OCI-LY1 (cell line): ENCODE data around the gene RBM20.

ENCODE experiments used
- H2AFZ ChIP-seq: fragments of 200-600 bp; sonication (generic), shearing (Covaris generic); 2 replicates; pipeline ENCODE4 v1.6.0; 2014; ENCODE audit warnings: antibody characterized with exemption, mild to moderate bottlenecking, low read length
- H3F3A ChIP-seq: fragments of 200-600 bp; sonication (generic), shearing (Covaris generic); 2 replicates; pipeline ENCODE4 v1.6.0; 2014; ENCODE audit warnings: mild to moderate bottlenecking, antibody characterized with exemption, low read length, moderate library complexity; ENCODE audit not compliant: insufficient read depth
- H3K27ac ChIP-seq: fragments of 200-600 bp; sonication (generic); 2 replicates; pipeline ENCODE4 v1.5.1; 2014; ENCODE audit warnings: low read length, mixed run types, mild to moderate bottlenecking, low read depth; ENCODE audit not compliant: poor library complexity, severe bottlenecking
- H3K27me3 ChIP-seq: fragments of 200-600 bp; sonication (generic); 2 replicates; pipeline ENCODE4 v1.6.0; 2014; ENCODE audit warnings: antibody characterized with exemption, mild to moderate bottlenecking, low read length, moderate library complexity; ENCODE audit not compliant: insufficient read depth
- H3K36me3 ChIP-seq: fragments of 200-600 bp; sonication (generic); 2 replicates; pipeline ENCODE4 v1.6.1; 2014; ENCODE audit warnings: mild to moderate bottlenecking, antibody characterized with exemption, low read length, moderate library complexity, mixed read lengths; ENCODE audit not compliant: insufficient read depth
- H3K4me1 ChIP-seq: fragments of 200-600 bp; sonication (generic); 2 replicates; pipeline ENCODE4 v1.5.1; 2014; ENCODE audit warnings: mild to moderate bottlenecking, low read length, moderate library complexity; ENCODE audit not compliant: insufficient read depth, severe bottlenecking
- H3K4me2 ChIP-seq: fragments of 200-600 bp; sonication (generic), shearing (Covaris generic); 2 replicates; pipeline ENCODE4 v1.6.1; 2014; ENCODE audit warnings: low read length
- H3K4me3 ChIP-seq: fragments of 200-600 bp; sonication (generic); 2 replicates; pipeline ENCODE4 v1.5.1; 2014; ENCODE audit warnings: low read length, low read depth, mild to moderate bottlenecking, mixed read lengths; ENCODE audit not compliant: poor library complexity, severe bottlenecking
- H3K79me2 ChIP-seq: fragments of 200-600 bp; shearing (Covaris generic); 2 replicates; pipeline ENCODE4 v1.6.1; 2016; ENCODE audit warnings: mixed run types, low read length, mixed read lengths; ENCODE audit not compliant: insufficient read depth
- H3K9ac ChIP-seq: fragments of 200-600 bp; sonication (generic), shearing (Covaris generic); 2 replicates; pipeline ENCODE4 v1.6.1; 2014; ENCODE audit warnings: mild to moderate bottlenecking, low read length, mixed read lengths
- H3K9me2 ChIP-seq: fragments of 200-600 bp; sonication (generic), shearing (Covaris generic); 2 replicates; pipeline ENCODE4 v1.6.1; 2014; ENCODE audit warnings: low read depth, mild to moderate bottlenecking, low read length, mixed read lengths
- H3K9me3 ChIP-seq: fragments of 200-600 bp; shearing (Covaris generic); 2 replicates; pipeline ENCODE4 v1.6.1; 2014; ENCODE audit warnings: low read length, mixed read lengths
- H4K20me1 ChIP-seq: fragments of 200-600 bp; sonication (generic), shearing (Covaris generic); 2 replicates; pipeline ENCODE4 v1.6.0; 2016; ENCODE audit warnings: mild to moderate bottlenecking, low read length; ENCODE audit not compliant: insufficient read depth
- EZH2 ChIP-seq: fragments of 200-600 bp; sonication (generic), shearing (Covaris generic); IDR thresholded peaks from 2 replicates; pipeline ENCODE4 v1.8.0; 2017; ENCODE audit warnings: borderline replicate concordance, mixed run types, mild to moderate bottlenecking, antibody characterized with exemption, low read length, moderate library complexity, mixed read lengths
- TF ChIP-seq, protein P1 (sequence below): fragments of 200-600 bp; sonication (generic), shearing (Covaris generic); IDR thresholded peaks from 2 replicates; pipeline ENCODE4 v1.5.1; 2017; ENCODE audit warnings: mild to moderate bottlenecking, antibody characterized with exemption, low read length, moderate library complexity, mixed read lengths

The RBM20 gene

DNA sequence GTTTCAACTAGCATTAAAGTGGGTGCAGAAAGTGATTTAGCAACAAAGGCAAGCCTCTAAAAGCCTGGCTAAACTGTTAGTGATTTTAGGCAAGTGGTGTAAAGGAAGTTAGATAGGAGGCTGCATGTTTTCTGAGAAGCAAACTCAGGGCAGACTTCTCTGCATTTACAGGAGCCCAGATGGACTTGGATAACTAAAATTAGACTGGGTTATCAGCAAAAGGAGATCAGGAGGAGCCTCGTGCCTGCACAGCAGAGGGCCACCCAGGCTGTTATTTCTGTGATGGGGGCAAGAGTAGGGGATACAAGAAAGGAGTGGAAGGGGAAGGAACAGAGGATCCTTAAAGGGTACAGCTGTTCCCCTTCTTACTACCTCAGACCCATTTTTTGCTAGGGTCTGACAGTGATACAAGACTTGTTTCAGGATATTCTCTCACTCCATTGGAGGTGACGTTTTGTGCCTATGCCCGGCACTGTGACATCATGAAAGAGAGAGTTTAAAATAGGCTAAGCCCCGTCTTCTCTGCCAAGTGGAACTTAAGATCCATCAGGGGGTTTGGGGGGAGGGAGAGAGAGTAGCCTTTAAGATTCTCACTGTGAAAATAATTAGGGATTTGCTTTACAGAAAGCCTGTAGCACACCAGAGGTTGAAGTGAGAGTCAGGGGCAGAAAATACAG lies 178.0 kb downstream of the RBM20 start:
- Histone ChIP-seq H3K4me3 (no peak overlapping the region), H3K79me2 (no peaks in the 10 kb centered on the region), H3K4me2 (no peak overlapping the region), H3K27ac (no peak overlapping the region), H3F3A (no peaks in the 10 kb centered on the region), H3K9me2 (no peaks in the 10 kb centered on the region), H3K27me3 (no peaks in the 10 kb centered on the region), H3K9ac (no peak overlapping the region), H3K9me3 (no peaks in the 10 kb centered on the region), H2AFZ (no peak overlapping the region), H3K36me3 (no peaks in the 10 kb centered on the region), H4K20me1 (no peaks in the 10 kb centered on the region), H3K4me1 (peaks cover 41% of the 10 kb centered on the region)
- no peak for TF ChIP-seq EZH2
- TF ChIP-seq, protein P1, sequence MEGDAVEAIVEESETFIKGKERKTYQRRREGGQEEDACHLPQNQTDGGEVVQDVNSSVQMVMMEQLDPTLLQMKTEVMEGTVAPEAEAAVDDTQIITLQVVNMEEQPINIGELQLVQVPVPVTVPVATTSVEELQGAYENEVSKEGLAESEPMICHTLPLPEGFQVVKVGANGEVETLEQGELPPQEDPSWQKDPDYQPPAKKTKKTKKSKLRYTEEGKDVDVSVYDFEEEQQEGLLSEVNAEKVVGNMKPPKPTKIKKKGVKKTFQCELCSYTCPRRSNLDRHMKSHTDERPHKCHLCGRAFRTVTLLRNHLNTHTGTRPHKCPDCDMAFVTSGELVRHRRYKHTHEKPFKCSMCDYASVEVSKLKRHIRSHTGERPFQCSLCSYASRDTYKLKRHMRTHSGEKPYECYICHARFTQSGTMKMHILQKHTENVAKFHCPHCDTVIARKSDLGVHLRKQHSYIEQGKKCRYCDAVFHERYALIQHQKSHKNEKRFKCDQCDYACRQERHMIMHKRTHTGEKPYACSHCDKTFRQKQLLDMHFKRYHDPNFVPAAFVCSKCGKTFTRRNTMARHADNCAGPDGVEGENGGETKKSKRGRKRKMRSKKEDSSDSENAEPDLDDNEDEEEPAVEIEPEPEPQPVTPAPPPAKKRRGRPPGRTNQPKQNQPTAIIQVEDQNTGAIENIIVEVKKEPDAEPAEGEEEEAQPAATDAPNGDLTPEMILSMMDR: no peak

GRCh38 chr10:110822712-110823311 lies 178.7 kb downstream of the RBM20 start:
- H3K27ac ChIP-seq: no peak overlapping the region
- no peak overlapping the region for H2AFZ ChIP-seq
- TF ChIP-seq, protein P1: no peak
- no peak overlapping the region for H3K4me3 ChIP-seq
- H3K4me1 ChIP-seq: peaks cover 36% of the 10 kb centered on the region
- no peak overlapping the region for H3K4me2 ChIP-seq
- H3K79me2 ChIP-seq: no peaks in the 10 kb centered on the region
- H3K9me2 ChIP-seq: no peaks in the 10 kb centered on the region
- H3F3A ChIP-seq: no peaks in the 10 kb centered on the region
- H4K20me1 ChIP-seq: no peaks in the 10 kb centered on the region
- no peaks in the 10 kb centered on the region for H3K9me3 ChIP-seq
- H3K27me3 ChIP-seq: no peaks in the 10 kb centered on the region
- no peak overlapping the region for H3K9ac ChIP-seq
- no peaks in the 10 kb centered on the region for H3K36me3 ChIP-seq

DNA sequence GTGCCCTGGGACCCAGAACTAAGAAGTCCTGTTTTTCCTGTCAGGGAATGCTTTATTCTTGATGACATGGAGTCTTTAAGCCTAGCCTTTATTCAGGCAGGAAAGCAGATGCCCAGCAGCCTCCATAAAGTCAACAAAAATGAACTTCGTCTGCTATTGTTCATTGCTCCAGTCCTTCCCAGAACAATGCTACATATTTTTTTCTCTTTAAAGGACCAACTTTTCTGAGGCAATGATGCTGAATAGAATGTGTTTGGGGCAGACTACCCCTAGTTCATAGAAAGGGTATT lies 180.0 kb downstream of the RBM20 start:
- TF ChIP-seq, protein P1: no peak
- no peak for TF ChIP-seq EZH2
- H3K27me3 ChIP-seq: no peaks in the 10 kb centered on the region
- no peaks in the 10 kb centered on the region for H4K20me1 ChIP-seq
- no peaks in the 10 kb centered on the region for H3K9me3 ChIP-seq
- no peak overlapping the region for H3K4me2 ChIP-seq
- H3K4me3 ChIP-seq: no peak overlapping the region
- no peak overlapping the region for H2AFZ ChIP-seq
- no peaks in the 10 kb centered on the region for H3K36me3 ChIP-seq
- no peak overlapping the region for H3K9ac ChIP-seq
- H3K79me2 ChIP-seq: no peaks in the 10 kb centered on the region
- no peak overlapping the region for H3K27ac ChIP-seq
- H3K4me1 ChIP-seq: peaks cover 29% of the 10 kb centered on the region
- no peaks in the 10 kb centered on the region for H3F3A ChIP-seq
- no peaks in the 10 kb centered on the region for H3K9me2 ChIP-seq
